GM13976 (cell line): ENCODE results near the gene SLIT1.

Experiments
- DNase-seq: peaks from one replicate; pipeline ENCODE4 v3.0.0; 2012; ENCODE audit warnings: low spot score
- in situ Hi-C: fragments of 300-500 bp; cut with MboI; formaldehyde crosslinking; loops from one replicate; pipeline ENCODE4 v1.12.0; 2022; ENCODE audit warnings: low sequenced_read_pairs, mixed read lengths, inconsistent platforms; ENCODE audit not compliant: unreplicated experiment
- TF ChIP-seq, protein P1 (sequence below): IDR thresholded peaks from 2 replicates; pipeline ENCODE4 v1.5.1; 2012; ENCODE audit warnings: borderline replicate concordance, mild to moderate bottlenecking; ENCODE audit not compliant: insufficient read depth; ENCODE audit errors: extremely low read depth, missing control alignments, control extremely low read depth

Gene SLIT1

DNA sequence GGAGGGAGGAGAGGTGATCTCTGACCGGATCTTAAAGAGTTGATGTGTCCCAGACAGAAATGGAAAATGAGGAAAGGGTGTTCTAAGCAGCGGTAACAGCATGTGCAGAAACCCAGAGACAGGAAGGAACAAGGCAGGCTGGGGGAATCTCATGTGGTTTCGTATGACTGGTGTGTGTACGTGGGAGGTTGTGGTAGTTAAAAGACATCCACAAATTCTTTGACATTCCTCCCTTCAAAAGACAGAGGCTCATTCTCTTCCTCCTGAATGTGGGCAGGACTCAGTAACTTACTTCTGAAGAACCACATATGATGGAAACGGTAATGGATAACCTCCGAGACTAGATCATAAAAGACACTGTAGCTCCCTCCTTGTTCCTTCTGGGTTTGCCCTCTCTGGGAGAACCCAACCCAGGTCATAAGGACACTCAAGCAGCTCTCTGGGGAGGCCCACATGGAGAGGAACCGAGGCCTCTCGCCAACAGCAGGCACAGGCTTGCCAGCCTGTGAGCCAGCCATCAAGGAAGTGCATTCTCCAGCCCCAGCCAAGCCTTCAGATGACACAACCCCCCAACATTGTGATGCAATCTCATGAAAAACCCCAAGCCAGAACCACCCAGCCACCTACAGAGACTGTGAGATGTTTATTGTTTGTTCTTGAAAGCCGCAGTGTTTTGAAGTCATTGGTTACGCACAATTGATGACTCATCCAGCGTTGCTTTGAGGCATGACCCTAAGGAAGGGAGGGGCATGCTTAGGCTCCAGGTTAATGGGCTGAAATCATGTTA is 116.0 kb downstream of the SLIT1 start:
- DNase-seq = no peak
- in situ Hi-C loops = loop anchor here (5.0 kb wide), 1 partner anchor 138 kb away; no protein-coding TSS in a partner anchor

DNA sequence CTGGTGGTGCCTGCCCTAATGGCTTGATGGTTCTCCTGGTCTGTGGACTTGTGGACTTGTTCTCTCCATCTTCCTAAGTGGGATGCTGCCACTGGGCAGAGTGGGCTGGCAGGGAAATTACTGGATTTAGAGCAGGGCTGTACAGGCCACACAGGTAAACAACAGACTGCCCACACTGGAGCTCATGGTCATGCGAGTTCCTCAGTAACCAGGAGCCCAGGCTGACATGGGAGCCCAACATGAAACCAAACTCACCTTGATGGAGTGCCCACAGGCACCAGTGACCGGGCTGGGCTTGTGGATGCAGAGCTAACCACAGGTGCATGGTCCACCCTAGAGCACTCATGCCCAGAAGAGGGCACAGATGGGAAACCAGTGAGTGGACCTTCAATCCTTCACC is 116.7 kb downstream of the SLIT1 start:
- in situ Hi-C loops = no loop called here
- no peak for DNase-seq
- TF ChIP-seq, protein P1, sequence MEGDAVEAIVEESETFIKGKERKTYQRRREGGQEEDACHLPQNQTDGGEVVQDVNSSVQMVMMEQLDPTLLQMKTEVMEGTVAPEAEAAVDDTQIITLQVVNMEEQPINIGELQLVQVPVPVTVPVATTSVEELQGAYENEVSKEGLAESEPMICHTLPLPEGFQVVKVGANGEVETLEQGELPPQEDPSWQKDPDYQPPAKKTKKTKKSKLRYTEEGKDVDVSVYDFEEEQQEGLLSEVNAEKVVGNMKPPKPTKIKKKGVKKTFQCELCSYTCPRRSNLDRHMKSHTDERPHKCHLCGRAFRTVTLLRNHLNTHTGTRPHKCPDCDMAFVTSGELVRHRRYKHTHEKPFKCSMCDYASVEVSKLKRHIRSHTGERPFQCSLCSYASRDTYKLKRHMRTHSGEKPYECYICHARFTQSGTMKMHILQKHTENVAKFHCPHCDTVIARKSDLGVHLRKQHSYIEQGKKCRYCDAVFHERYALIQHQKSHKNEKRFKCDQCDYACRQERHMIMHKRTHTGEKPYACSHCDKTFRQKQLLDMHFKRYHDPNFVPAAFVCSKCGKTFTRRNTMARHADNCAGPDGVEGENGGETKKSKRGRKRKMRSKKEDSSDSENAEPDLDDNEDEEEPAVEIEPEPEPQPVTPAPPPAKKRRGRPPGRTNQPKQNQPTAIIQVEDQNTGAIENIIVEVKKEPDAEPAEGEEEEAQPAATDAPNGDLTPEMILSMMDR = no peak

More for the DNA sequence above, 116.0 kb downstream of the SLIT1 start:
- TF ChIP-seq, protein P1 = no peak

DNA sequence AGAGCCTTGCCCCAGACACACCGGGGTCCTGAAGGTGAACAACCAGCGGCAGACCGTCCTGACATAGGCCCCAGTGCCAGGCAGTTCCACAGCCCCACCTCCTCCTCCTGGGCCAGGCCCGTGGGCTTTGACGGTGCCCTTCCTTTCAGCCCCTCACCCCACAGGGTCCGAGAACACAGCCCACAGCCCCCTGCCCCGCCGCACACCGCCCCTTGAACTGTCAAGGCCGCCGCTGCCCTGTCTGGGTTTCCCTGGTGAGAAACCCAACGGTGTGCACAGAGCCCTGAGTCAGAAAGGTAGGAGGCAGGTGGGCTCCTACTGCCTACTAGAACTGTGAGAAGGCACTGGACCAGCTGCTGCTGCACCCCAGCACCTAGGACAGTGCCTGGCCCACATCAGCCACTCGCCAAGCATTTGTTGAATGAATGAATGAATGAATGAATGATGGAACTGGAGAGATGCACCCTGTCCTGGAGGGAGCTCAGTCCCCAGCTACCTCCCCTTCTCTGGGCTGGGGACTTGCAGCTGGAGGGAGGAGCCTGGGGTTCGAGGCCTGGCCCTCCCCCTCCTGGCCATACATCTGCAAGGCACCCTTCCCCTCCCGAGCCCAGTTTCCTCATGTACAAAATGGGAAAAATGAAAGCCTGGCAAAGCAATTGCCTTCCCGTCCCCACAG is 117.9 kb downstream of the SLIT1 start:
- DNase-seq = no peak
- TF ChIP-seq, protein P1 = no peak
- in situ Hi-C loops = no loop called here

DNA sequence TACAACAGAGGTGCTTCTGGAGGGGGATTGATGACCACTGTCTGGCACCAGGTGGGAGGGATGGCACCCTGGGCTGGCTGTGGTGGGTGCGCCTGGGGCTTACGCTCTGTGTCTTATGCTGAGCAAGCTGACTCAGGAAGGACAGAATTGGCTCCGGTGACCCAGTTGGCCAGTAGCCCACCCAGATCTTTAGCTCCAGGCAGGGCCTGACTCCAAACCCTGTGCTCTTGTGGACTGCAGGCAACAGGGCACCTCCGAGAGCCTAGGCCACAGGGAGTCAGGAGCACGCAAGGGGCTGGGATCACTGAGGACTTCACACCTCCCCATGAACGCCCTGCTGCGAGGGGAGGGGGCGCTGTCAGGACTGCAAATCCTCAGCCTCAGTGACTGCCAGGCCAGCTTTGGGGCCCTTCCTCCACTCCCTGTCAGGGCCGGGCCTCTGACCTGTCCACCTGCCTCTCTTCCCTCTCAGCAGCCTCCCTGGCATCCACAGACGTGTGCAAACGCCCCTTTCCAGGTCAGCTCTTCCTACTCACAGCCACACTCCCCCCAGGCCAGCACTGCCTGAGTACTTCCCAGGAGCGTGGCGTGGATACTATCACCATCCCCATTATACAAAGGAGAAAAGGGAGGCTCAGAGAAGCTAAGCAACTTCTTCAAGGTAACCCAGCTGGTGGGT is 118.7 kb downstream of the SLIT1 start:
- in situ Hi-C loops = no loop called here
- TF ChIP-seq, protein P1 = no peak
- DNase-seq = no peak

DNA sequence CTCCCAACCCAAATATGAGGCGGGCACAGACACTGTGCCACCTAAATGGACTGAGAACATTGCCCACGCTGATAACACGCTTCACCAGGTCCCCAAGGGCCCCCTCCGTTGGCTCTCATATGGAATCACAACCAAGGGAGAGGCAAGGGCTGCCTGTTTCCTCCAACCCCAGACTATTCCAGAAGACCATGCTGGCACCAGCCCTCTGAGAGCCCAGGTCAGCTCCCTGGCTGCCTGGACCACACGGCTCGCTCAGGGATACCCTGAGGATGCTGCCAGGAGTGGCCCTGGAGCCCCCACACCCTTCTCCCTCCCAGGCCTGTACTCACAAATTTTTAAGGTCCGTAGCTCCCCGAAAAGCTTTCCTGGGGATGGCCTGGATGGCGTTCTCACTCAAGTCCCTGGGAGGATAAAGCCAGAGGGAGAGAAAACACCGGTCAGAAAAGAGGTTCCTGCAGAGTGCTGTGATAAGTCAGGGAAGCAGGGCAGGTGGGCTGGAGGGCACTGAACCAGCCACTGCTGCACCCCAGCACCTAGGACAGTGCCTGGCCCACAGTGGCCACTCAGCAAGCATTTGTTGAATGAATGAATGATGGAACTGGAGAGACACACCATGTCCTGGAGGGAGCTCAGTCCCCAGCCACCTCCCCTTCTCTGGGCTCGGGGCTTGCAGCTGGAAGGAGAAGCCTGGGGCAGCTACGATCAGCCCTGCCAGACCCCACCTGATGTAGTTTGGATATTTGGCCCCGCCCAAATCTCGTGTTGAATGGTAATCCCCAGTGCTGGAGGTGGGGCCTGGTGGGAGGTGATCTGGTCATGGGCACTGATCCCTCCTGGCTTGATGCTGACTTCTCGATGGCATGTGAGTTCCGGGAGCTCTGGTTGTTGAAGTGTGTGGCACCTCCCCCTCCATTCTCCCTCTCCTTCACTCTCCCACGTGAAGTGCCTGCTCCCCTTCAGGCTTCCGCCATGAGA is 119.8 kb downstream of the SLIT1 start:
- in situ Hi-C loops = no loop called here
- DNase-seq = no peak
- TF ChIP-seq, protein P1 = no peak
